AG09309 (cell line): ENCODE data around the gene ZNF8.
A peak's percentile ranks its signal among the peaks of the same experiment; 100 is the strongest.

ENCODE experiments used
- DNase-seq: peaks from one replicate; pipeline ENCODE4 v3.0.0-alpha.2; 2010; ENCODE audit warnings: low read depth
- H3K4me3 ChIP-seq: 2 replicates; pipeline ENCODE4 v1.5.1; 2011; ENCODE audit warnings: mild to moderate bottlenecking, low read depth, low read length, moderate library complexity; ENCODE audit not compliant: control insufficient read depth
- CTCF ChIP-seq: IDR thresholded peaks from 2 replicates; pipeline ENCODE4 v1.5.1; 2011; ENCODE audit warnings: mild to moderate bottlenecking, low read depth, low read length, inconsistent platforms; ENCODE audit not compliant: insufficient read depth, control insufficient read depth; ENCODE audit errors: missing control alignments

ZNF8 gene

GRCh38 chr19:58261600-58261967, 17.2 kb upstream of the ZNF8 start:
- no peak overlapping the region for H3K4me3 ChIP-seq
- DNase-seq, result no peak
- no peak for TF ChIP-seq CTCF

GRCh38 chr19:58261968-58262921, 16.5 kb upstream of the ZNF8 start:
- no peak for TF ChIP-seq CTCF
- H3K4me3 ChIP-seq, result no peak overlapping the region
- no peak for DNase-seq

GRCh38 chr19:58262922-58263296, 15.8 kb upstream of the ZNF8 start:
- TF ChIP-seq CTCF, result no peak
- DNase-seq, result no peak
- no peak overlapping the region for H3K4me3 ChIP-seq

- TF ChIP-seq CTCF, result no peak
- H3K4me3 ChIP-seq, result no peak overlapping the region
- no peak for DNase-seq
Measured at GRCh38 chr19:58265100-58265499, 13.7 kb upstream of the ZNF8 start.

GRCh38 chr19:58268344-58268743, 10.4 kb upstream of the ZNF8 start:
- TF ChIP-seq CTCF, result no peak
- no peak for DNase-seq
- H3K4me3 ChIP-seq, result no peak overlapping the region

GRCh38 chr19:58274771-58275201, 4.0 kb upstream of the ZNF8 start:
- peak; percentile 4 for DNase-seq
- no peak for TF ChIP-seq CTCF
- no peak overlapping the region for H3K4me3 ChIP-seq
